GM06990 (cell line): Measurements from ENCODE around the gene MTTP.

Source experiments
- DNase-seq: peaks from one replicate; pipeline ENCODE4 v3.0.0-alpha.2; 2011; ENCODE audit not compliant: insufficient read length; ENCODE audit errors: extremely low read depth
- H3K27me3 ChIP-seq: replicated peaks from 2 replicates; pipeline ENCODE4 v1.6.0; 2011; ENCODE audit warnings: low read length; ENCODE audit not compliant: control insufficient read depth, insufficient read depth
- H3K36me3 ChIP-seq: 2 replicates; pipeline ENCODE4 v1.5.1; 2011; ENCODE audit warnings: low read length; ENCODE audit not compliant: control insufficient read depth, insufficient read depth
- H3K4me3 ChIP-seq: replicated peaks from 2 replicates; pipeline ENCODE4 v1.5.1; 2011; ENCODE audit warnings: low read depth, mild to moderate bottlenecking, control low read depth, low read length
- TF ChIP-seq, protein P1 (sequence below): IDR thresholded peaks from 2 replicates; pipeline ENCODE4 v1.5.1; 2011; ENCODE audit warnings: low read length, control low read depth, mild to moderate bottlenecking, inconsistent platforms; ENCODE audit not compliant: insufficient read depth, poor library complexity, severe bottlenecking

Gene MTTP

DNA sequence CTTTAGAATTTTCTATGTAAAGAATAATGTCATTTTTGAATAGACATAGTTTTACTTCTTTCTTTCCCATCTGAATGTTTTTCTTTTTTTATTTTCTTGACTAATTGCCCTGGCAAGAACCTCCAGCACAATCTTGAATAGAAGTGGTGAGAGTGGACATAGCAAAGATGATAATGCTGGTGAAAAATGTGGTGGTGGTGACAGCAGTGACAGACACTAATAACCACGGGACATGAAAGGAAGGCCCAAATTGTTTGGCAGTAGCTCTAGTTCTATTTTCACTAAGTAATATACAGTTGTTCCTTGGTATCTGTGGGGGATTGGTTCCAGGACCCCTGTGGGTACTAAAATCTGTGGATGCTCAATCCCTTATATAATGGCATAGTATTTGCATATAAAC lies 53.4 kb downstream of the MTTP start:
- Histone ChIP-seq H3K4me3 (no peak overlapping the region), H3K36me3 (no peaks in the 10 kb centered on the region), H3K27me3 (no peaks in the 10 kb centered on the region)
- TF ChIP-seq, protein P1, sequence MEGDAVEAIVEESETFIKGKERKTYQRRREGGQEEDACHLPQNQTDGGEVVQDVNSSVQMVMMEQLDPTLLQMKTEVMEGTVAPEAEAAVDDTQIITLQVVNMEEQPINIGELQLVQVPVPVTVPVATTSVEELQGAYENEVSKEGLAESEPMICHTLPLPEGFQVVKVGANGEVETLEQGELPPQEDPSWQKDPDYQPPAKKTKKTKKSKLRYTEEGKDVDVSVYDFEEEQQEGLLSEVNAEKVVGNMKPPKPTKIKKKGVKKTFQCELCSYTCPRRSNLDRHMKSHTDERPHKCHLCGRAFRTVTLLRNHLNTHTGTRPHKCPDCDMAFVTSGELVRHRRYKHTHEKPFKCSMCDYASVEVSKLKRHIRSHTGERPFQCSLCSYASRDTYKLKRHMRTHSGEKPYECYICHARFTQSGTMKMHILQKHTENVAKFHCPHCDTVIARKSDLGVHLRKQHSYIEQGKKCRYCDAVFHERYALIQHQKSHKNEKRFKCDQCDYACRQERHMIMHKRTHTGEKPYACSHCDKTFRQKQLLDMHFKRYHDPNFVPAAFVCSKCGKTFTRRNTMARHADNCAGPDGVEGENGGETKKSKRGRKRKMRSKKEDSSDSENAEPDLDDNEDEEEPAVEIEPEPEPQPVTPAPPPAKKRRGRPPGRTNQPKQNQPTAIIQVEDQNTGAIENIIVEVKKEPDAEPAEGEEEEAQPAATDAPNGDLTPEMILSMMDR: no peak
- DNase-seq: no peak

DNA sequence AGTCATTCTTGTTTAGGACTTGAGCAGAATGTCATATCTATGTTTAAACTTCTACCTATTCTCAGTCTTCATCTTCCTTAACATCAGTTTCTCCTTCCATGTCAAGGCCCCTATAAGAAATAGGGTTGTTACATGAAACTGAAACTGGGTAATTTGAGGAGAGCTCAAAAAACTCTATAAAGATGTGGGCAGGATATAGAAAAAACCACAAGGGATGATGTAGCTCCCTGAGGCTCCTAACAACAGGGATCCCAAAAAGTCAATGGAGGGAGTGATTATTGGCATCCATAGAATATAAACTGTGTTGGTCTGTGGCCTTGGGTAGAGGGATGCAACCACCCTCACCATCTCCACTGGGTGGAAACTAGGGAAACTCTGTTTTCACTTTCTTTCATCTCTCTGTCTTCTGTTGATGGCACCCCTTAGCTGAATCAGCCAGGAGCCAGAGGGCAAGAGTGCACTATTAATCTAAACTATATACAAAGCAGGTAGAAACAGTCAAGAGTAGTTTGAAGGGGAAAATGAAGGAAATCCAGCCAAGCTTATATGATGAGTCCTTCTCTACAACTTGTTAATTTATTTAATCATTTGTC lies 55.4 kb downstream of the MTTP start:
- no peak for DNase-seq
- TF ChIP-seq, protein P1: no peak

DNA sequence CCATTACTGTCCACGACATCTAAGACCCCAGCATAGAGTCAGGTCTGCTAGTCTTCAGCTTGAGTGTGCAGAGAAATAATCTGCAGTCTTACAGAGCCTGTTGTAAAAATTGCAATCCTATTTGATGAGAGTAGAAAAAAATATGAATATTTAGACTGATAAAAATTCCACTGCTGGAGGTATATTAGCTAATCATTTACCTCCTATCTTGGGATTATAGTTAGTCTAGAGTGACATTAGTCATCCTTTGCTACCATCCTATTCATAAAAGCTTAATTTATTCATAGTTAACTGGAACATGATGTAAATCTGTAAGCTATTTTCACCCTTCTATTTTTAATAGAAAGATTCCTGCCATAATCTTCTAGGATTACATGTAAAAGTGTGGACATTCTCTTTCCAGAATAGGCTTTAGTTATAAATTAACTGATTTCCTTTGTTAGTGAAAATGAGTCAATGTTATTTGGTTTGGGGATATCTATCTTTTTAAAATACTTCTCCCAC lies 56.3 kb downstream of the MTTP start:
- H3K36me3 ChIP-seq: no peaks in the 10 kb centered on the region
- TF ChIP-seq, protein P1: no peak
- no peak overlapping the region for H3K4me3 ChIP-seq
- no peaks in the 10 kb centered on the region for H3K27me3 ChIP-seq
- no peak for DNase-seq

More for the DNA sequence above, 55.4 kb downstream of the MTTP start:
- Histone ChIP-seq H3K27me3 (no peaks in the 10 kb centered on the region), H3K36me3 (no peaks in the 10 kb centered on the region), H3K4me3 (no peak overlapping the region)

DNA sequence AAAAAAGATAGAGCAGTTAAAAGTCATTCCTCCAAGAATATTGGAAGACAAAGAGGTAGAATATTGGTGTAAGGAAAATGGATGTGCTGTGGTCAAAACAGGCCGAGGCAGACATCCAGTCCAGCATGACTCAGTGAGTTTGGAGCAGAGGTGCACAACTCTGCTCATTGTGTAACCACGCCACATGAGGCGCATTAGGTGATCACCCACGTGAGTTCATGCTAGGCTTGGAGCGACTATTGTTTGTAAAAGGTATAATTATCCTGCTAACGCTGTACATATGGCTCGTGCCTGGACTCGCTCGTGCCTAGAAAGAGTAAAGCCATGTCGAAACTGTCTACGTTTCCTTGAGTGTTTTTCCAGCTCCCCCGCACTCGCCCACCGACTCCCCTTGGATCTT lies 59.1 kb downstream of the MTTP start:
- no peak for DNase-seq
- Histone ChIP-seq H3K4me3 (no peak overlapping the region), H3K27me3 (no peaks in the 10 kb centered on the region), H3K36me3 (no peaks in the 10 kb centered on the region)
- TF ChIP-seq, protein P1: no peak

DNA sequence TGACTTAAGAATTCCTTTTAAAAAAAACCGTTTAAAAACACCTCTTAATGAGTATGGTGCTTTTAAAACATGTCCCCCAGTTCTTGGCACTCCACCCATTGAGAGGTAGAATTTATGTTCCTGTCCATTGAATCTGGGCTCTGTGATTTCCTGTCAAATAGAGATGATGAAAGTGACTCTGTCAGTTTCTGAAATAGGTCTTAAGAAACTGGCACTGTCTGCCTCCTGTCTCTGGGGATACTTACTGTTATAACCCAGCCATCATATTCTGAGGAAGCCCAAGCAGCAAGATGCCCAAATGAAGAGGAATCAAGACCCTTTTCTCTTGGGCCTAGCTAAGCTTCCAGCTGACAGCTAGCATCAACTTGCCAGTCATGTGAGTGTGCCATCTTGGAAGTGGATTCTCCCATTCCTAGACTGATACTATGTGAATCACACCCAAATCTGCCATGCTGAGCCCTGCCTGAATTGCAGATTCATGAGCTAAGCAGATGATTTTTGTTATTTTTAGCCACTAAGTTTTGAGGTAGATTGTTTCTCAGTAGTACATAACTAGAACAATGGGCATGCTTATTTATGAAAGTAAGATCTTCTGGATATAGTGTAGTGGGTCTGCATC lies 60.2 kb downstream of the MTTP start:
- no peak for DNase-seq
- Histone ChIP-seq H3K4me3 (no peak overlapping the region), H3K27me3 (no peaks in the 10 kb centered on the region), H3K36me3 (no peaks in the 10 kb centered on the region)
- TF ChIP-seq, protein P1: no peak
